C4-2B (cell line): Measurements from ENCODE around the gene ZNF407.

Experiments
- ZFX ChIP-seq: fragments of 450-650 bp; IDR thresholded peaks from 2 replicates; pipeline ENCODE4 v1.6.1; 2017
- TF ChIP-seq, protein P1 (sequence below): fragments of 450-650 bp; conservative IDR thresholded peaks from 2 replicates; pipeline ENCODE4 v1.5.1; 2017; ENCODE audit warnings: mild to moderate bottlenecking

DNA sequence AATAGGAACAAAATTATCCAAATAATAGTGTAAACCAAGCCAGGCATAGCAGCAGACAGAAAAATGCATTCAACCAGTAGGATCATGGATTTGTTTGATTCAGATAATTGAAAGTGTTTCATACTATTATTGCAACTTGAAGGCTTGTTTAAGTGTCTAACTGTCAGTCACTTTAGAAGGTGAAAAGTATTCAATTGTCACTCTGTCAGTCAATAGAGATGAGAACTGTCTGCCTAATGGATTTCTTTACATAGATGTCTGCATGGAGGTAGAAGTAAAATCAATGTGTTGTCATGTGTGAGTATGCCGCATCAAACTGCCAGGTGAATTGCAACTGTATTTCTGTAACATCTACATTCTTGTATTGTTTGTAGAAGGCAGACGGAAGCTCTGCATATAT lies 65.0 kb downstream of the ZNF407 start:
- TF ChIP-seq, protein P1, sequence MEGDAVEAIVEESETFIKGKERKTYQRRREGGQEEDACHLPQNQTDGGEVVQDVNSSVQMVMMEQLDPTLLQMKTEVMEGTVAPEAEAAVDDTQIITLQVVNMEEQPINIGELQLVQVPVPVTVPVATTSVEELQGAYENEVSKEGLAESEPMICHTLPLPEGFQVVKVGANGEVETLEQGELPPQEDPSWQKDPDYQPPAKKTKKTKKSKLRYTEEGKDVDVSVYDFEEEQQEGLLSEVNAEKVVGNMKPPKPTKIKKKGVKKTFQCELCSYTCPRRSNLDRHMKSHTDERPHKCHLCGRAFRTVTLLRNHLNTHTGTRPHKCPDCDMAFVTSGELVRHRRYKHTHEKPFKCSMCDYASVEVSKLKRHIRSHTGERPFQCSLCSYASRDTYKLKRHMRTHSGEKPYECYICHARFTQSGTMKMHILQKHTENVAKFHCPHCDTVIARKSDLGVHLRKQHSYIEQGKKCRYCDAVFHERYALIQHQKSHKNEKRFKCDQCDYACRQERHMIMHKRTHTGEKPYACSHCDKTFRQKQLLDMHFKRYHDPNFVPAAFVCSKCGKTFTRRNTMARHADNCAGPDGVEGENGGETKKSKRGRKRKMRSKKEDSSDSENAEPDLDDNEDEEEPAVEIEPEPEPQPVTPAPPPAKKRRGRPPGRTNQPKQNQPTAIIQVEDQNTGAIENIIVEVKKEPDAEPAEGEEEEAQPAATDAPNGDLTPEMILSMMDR = no peak
- TF ChIP-seq ZFX = no peak
